WTC11 (cell line): ENCODE results near the gene ABCG4.

ENCODE experiments used
- CREB1 ChIP-seq: sonication (generic); formaldehyde crosslinking; IDR thresholded peaks from 2 replicates; pipeline ENCODE4 v1.8.0; 2023; ENCODE audit warnings: mild to moderate bottlenecking, missing genetic modification reagents
- CTCF ChIP-seq: fragments of 200-600 bp; IDR thresholded peaks from 2 replicates; pipeline ENCODE4 v1.8.0; 2022; ENCODE audit warnings: antibody characterized with exemption
- ESRRA ChIP-seq: sonication (generic); formaldehyde crosslinking; IDR thresholded peaks from 2 replicates; pipeline ENCODE4 v1.8.1; 2022; ENCODE audit warnings: mild to moderate bottlenecking, missing genetic modification reagents, borderline replicate concordance
- FOXK1 ChIP-seq: sonication (generic); formaldehyde crosslinking; IDR thresholded peaks from 2 replicates; pipeline ENCODE4 v1.8.0; 2022; ENCODE audit warnings: mild to moderate bottlenecking, moderate library complexity, missing genetic modification reagents
- GABPB1 ChIP-seq: sonication (generic); formaldehyde crosslinking; IDR thresholded peaks from 2 replicates; pipeline ENCODE4 v1.8.1; 2023; ENCODE audit warnings: mild to moderate bottlenecking, missing genetic modification reagents
- JUN ChIP-seq: sonication (generic); formaldehyde crosslinking; IDR thresholded peaks from 2 replicates; pipeline ENCODE4 v1.8.0; 2023; ENCODE audit warnings: mild to moderate bottlenecking, missing genetic modification reagents
- MLX ChIP-seq: sonication (generic); formaldehyde crosslinking; IDR thresholded peaks from 2 replicates; pipeline ENCODE4 v1.8.1; 2023; ENCODE audit warnings: mild to moderate bottlenecking, missing genetic modification reagents, moderate library complexity
- ZNF423 ChIP-seq: fragments of 250-450 bp; sonication (Bioruptor Pico); IDR thresholded peaks from 2 replicates; pipeline ENCODE4 v2.1.2; 2022; ENCODE audit warnings: mild to moderate bottlenecking, moderate library complexity

GRCh38 chr11:119205574-119206510 lies 57.0 kb downstream of the ABCG4 start, which contains the start of gene CBL:
- TF ChIP-seq CTCF, result peak; percentile 78
- TF ChIP-seq CREB1 (CRISPR knock-in tag), result no peak
- TF ChIP-seq FOXK1 (CRISPR knock-in tag), result no peak
- no peak for TF ChIP-seq ZNF423 (CRISPR knock-in tag)
- no peak for TF ChIP-seq ESRRA (CRISPR knock-in tag)
- TF ChIP-seq JUN (CRISPR knock-in tag), result no peak
- TF ChIP-seq GABPB1, result no peak
- TF ChIP-seq MLX, result no peak
